ENCODE results near the gene CCT3.
"Not testable (repeated sequence)": the region's sequence is repeated elsewhere in the genome, so short reads cannot be mapped to it uniquely, and the experiment has no call there.

Gene CCT3

DNA sequence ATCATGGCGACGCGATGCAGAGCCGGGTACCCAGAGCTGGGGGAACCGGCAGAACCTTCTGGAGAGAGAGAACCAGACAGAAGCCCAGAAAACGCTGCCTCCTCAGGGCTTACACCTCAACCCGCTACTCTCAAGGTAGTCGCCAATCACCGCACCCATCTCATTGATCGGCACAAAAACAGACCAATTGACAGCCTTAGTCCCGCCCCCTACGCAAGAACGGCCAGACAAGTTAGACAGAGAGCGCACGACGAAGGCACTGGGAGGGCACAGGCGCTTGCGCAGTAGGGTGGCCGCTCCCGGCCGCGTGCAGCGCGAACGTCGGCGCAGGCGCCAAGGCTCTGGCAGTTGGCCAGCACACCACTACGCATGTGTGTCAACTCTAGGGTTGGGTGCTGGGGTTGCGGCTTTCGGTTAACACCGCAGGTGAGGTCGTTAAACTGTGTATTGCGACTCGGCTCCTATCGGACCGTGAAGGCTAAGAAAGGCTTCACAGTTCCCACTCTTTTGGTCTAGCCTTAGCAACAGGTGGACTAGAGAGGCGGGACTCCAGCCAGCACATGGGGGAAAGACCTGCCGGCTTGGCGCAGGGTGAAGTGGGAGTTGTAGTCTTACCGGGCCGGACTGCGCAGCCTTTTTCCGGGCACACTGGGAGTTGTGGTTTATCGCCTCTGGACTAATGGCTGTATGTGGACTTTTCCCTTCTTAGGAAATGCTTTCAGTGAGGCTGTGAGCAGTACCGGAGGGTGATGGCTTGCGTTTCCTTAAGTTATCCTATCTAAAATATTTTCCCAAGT, at the start of gene CCT3, which contains the start of gene TSACC:
Gene CCT3 (minus strand): TSS at position 113 of the 797 bp plus-strand sequence. CDS start 108 bp downstream, at position 5.
Gene TSACC (plus strand): TSS at position 347 of the 797 bp plus-strand sequence. CDS start 1,232 bp downstream, outside the sequence.
- DNase-seq (ENCODE audit: low read depth, low spot score): peak; percentile 99
- H3K27ac ChIP-seq: peak within 1 kb of the TSS; percentile 76

DNA sequence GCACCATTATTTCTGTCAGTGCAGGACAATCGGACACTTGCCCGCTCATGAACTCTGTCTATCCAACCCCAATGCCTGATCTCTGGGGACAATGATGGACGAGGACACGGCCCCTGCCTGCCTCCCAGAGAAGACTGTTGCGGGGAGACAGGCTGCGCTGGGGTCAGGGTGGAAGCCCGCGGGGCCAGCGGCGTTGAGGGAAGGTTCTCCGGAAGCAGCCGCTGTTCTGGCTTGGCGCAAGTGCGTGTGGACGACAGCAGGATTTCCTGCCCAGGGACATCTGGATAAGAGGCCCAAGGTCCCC, 49.7 kb upstream of the CCT3 start:
- H3K27ac ChIP-seq: no peak overlapping the region
- no peak for DNase-seq (ENCODE audit: low read depth, low spot score)

DNA sequence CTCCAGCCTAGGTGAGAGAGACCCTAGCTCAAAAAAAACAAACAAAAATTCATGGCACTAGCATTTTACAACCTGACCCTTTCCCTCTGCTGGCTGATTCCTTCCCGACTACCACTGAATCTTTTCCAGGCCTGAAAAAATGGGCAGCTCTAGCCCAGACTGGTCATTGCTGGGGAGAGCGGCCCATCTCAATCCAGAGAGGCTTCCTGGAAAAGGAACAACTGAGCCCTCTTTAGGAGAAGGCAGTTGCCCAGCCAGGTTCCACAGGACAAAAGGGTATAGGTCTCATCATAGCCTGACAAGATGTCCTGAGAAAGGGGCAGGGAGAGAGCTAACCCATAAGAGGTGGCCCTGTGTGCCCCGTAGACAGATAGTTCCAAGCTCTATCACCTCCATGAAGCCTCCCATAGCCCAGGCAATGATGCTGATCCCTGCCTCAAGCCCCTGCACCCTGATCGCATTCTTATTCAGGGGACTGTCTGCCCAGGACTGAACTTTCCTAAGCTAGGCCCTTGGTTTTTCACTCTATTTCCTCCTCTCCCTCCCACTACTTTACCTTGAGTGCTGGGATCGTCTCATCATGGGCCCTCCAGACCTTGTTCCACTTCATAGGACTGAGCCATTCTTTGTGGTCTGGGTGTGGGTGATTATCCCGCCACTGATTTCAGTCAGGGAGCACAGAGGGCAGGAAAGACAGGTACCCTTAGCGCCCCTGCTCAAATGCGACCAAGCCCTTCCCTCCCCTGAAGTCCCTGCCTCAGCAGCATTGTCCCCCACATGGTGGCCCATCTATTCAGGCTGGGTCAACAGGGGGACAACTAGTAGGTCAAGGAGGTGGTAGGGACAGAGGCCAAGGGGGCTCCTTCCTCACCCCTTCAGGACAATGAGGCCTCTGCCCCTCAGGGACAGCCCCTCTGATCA, 49.1 kb upstream of the CCT3 start:
- no peak for DNase-seq (ENCODE audit: low read depth, low spot score)

DNA sequence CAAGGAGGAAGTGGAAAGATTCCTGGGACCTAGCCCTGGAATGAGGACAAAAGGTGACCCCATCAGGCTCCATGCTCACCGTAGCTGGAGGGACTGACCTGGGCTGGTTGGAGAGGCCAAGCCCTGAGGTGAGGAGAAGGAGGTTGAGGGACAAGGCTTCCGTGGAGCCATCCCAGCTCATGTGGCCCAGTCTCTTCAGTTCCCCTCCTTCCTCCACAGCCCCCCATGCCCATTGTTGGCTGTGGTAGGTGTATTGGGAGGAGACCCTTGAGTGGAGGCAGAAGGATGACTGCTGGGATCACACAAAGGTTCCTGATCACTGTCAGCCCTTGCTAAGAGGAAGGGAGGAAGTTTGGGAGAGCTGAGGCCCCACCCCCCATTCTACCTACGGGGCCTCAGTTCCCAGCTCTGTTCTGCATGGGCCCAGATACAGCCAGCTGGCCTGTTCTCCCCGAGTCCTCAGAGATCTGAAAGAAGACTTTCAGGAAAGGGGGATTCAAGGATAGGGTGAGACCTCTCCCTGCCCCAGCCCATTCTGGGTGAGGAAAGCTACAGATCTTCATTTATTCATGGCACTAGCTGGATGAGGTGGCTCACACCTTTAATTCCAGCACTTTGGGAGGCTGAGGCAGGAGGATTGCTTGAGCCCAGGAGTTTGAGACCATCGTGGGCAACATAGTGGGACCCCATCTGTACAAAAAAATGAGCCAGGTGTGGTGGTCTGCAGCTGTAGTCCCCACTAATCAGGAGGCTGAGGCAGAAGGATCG, 48.2 kb upstream of the CCT3 start:
- no peak for DNase-seq (ENCODE audit: low read depth, low spot score)
- no peak overlapping the region for H3K27ac ChIP-seq

More for the DNA sequence above, 49.1 kb upstream of the CCT3 start:
- no peak overlapping the region for H3K27ac ChIP-seq

DNA sequence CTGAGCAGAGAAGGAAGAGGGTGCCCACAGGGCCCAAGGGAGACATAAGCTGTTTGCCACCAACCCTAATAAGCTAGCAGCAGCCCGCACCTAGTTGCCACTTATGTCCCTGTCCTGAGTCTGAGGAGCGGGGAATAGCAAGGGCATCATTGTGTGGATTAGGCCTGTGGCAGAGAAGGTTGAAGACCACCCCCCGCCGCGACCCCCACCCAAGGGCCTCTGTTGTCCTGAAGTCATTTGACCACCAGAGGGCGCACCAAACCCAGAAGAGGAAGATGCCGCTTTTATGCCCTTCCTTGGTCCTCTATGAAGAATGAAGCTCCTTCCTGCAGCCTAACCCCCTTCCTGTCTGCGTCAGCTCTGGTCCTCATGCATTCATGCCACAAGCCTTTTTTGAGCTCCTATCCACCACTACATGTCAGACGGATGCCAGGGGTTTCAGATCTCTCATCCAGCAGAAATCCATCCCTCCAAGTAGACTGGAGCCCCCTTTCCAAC, 47.5 kb upstream of the CCT3 start:
- H3K27ac ChIP-seq: no peak overlapping the region
- DNase-seq (ENCODE audit: low read depth, low spot score): no peak

DNA sequence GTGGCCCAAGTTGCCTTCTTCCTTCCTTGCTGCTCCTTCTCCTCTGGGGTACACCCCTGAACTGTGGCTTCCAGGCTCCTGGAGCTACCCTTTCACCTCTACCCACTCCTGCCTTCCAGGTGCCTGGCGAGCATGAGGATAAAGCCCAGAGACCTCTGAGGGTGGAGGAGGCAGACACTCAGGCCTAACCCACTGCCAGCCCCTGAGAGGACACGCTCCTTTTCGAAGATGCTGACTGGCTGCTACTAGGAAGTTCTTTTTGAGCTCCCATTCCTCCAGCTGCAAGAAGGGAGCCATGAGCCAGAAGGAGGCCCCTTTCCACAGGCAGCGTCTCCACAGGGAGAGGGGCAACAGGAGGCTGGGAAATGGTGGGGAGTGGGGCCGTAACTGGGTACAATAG, 46.6 kb upstream of the CCT3 start:
- no peak overlapping the region for H3K27ac ChIP-seq
- DNase-seq (ENCODE audit: low read depth, low spot score): no peak

DNA sequence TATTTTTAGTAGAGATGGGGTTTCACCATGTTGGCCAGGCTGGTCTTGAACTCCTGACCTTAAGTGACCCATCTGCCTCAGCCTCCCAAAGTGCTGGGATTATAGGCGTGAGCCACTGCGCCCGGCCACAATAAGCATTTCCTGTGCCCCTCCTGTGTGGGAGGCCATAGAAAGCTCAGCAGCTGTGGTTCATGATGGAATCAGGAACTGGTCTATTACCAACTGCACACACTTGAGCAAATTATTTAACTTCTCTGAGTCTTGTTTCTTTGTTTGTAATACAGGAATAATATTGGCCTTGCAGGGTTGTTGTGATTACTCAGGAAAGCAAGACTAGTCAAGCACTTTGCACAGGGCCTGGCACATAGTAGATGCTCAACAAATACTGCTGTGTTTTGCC, 45.9 kb upstream of the CCT3 start:
- no peak for DNase-seq (ENCODE audit: low read depth, low spot score)
- no peak overlapping the region for H3K27ac ChIP-seq

DNA sequence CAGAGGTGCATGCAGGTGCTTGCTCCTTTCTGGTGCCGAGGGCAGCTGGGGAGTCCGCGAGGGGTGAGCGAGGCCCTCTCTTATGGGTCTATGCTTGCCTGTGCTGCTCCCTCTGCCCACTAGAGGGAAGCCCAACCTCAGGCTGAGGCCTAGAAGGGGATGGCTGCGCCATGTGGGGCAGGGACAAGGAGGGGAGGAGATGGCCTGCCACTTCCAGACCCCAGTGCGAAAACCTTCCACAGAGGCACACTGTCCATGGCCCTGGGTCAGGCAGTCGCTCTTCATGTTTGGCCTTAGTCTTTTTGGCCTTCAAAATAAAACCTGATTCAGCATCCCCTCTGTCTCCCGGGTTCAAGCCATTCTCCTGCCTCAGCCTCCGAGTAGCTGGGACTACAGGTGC, 44.9 kb upstream of the CCT3 start:
- DNase-seq (ENCODE audit: low read depth, low spot score): no peak
- no peak overlapping the region for H3K27ac ChIP-seq

DNA sequence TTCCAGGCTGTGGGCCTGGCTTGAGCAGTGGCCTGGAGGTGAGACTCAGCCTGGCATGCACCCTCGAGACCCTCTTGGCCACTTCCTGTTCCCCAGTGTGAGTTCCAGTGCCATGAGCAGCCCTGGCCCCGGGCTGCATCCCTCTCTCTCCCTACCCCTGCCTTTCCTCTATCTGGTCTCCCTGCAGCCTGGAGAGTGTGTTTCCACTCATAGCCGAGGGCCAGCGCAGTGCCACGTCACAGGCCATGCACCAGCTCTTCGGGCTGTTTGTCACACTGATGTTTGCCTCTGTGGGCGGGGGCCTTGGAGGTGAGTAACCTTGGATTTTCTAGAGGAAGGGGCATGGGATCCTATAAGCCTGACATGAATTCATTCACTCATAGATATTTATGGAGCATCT, 44.5 kb upstream of the CCT3 start:
- H3K27ac ChIP-seq: no peak overlapping the region
- DNase-seq (ENCODE audit: low read depth, low spot score): no peak

DNA sequence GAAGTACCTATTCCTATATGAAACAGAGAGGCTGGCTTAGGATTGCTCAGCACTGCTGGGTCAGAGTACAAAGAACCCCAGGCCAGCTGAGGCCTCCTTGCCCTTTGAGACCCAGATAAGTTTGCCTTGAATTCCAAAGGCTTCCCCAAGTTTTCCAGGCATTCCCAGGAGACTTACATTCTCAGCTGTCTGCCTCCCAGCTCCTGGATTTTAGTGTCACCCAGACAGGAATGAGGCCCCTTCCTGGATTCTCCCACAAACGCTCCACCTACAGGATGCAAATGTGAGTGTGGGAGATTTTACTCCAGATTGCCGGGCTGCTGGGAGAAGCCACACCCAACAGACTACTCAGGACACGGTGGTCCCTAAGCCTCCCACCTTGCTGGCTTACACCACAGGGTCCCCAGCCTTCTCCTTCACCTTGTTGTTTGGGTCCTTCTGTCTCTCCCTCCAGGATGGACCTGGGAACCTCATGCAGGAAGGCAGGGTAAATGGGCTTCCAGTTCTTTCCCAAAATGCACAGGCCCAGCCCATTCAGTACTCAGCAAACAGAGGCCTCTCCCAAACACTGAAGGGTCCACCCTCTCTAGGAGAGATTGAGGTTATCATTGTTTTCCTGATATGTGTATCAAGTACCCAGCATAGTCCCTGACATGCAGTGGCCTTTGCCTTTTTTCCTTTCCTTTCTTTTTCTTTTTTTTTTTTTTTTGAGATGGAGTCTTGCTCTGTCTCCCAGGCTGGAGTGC, 41.5 kb upstream of the CCT3 start:
- no peak overlapping the region for H3K27ac ChIP-seq
- no peak for DNase-seq (ENCODE audit: low read depth, low spot score)

DNA sequence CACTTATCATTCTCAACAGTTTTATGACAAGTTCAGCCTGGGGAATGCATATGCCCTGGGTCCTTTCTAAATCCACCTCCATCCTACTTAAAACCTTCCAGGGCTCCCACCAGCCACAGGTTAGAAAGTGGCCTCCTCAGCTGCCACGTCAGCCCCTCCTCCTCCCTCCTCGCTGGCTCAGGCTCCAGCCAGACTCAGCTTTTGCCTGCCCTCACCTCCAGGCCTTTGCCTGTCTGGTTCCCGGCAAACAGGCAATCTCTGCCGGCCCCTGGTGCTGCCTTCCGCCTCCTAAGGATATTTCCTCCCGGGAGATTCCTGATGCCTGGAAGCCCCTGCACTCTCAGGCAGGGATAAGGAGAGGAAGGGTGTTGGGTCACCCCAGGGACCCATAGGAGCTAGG, 40.5 kb upstream of the CCT3 start:
- no peak for DNase-seq (ENCODE audit: low read depth, low spot score)
- H3K27ac ChIP-seq: no peak overlapping the region

DNA sequence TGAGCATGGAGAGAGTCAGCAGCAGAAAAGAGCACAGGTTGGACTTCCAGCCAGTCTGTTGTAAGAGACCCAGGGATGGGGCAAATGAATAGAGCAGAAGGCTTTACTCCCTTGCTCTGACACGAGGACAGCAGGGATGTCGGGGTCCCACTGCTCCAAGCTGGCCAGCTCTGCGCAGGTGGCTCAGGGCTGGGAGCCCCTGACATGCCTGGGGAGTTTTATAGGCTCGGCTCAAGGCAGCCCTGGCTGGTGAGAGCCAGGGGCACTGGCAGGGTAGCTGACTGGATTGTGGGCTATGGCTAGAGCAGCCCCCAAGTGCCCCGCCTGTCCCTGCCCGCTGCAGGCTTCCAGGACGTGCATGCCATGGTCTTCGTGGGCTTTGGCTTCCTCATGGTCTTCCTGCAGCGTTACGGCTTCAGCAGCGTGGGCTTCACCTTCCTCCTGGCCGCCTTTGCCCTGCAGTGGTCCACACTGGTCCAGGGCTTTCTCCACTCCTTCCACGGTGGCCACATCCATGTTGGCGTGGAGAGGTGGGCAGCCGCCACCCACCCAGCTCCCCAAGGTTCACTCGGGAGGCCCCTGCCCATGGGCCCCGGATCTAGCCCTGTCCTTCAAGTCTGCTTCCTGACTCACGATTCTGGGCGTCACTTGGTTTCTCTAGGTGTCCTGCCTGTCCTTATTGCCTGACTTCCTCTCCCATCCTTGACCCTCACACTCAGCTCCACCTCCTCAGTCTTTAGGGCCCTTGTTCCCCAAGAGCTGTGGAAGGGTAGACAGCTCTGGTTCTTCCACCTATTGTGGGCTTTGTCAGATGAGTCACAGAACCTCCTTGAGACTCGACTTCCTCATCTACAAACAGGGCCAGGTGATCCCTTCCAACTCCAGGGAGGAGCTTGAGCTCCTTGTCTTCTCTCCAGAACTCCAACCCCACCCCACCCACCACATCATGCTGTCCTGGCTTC, 39.1 kb upstream of the CCT3 start:
- DNase-seq (ENCODE audit: low read depth, low spot score): no peak
- no peak overlapping the region for H3K27ac ChIP-seq

DNA sequence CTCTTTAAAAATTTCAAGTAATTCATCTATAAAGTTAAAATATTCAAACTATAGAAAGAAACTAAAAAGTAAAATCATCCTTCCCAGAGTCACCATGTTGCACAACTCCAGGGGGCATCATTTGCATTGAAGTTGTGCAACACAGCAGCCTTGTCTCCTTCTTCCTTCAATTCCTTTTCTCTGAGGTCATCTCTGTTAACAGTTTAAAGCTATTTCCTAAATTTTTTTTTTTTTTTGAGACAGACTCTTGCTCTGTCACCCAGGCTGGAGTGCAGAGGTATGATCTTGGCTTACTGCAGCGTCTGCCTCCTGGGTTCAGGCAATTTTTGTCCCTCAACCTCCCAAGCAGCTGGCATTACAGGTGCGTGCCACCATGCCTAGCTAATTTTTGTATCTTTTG, 38.1 kb upstream of the CCT3 start:
- no peak for DNase-seq (ENCODE audit: low read depth, low spot score)
- H3K27ac ChIP-seq: no peak overlapping the region

DNA sequence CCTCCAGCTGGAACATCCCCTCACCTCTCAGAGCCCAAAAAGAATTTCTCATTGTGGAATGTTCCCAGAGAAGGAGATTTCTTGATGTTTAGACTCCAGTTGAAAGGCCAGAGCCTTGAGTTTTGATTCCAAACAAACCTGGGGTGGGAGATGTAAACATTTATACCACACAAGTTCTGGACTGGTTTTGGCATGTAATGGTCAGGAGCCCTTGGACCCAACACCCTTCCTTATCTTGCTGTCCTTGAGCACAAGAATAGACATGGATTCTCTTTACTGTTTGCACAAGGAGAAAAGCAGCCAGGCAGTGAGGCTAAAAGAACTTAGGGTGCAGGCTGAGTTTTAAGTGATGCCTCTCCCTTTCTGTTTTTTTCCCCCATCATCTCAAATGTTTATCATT, 35.5 kb upstream of the CCT3 start:
- no peak overlapping the region for H3K27ac ChIP-seq
- no peak for DNase-seq (ENCODE audit: low read depth, low spot score)

DNA sequence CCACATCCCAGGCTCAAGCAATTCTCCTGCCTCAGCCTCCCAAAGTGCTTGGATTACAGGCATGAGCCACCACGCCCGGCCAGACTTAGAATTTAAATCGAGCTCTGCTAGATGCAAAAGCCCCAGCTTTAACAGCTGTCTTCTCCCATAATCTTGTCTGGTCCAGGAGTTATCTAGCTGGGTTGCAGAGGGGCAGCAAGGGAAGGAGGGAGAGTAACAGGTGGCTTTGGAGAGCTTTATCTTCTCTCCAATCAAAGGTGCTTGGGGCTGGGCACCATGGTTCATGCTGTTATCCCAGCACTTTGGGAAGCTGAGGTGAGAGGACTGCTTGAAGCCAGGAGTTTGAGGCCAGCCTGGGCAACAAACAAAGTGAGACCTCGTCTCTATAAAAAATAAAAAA, 34.8 kb upstream of the CCT3 start:
- H3K27ac ChIP-seq: no peak overlapping the region
- DNase-seq (ENCODE audit: low read depth, low spot score): no peak

DNA sequence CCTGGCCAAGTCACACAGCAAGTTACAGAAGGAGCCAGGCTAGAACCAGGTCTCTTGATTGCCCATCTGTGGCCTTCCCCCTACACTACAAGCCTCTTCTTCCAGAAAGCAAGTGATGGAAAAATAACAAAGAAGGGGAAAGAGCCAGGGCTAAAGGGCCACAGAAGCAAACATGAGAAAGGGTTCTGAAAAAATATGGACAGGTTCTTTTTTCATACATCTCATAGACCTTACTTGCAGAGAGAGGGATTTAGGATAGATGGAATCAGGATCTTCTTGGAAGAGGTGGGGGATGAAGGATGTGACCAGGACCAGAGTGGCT, 34.1 kb upstream of the CCT3 start:
- H3K27ac ChIP-seq: no peak overlapping the region
- no peak for DNase-seq (ENCODE audit: low read depth, low spot score)

DNA sequence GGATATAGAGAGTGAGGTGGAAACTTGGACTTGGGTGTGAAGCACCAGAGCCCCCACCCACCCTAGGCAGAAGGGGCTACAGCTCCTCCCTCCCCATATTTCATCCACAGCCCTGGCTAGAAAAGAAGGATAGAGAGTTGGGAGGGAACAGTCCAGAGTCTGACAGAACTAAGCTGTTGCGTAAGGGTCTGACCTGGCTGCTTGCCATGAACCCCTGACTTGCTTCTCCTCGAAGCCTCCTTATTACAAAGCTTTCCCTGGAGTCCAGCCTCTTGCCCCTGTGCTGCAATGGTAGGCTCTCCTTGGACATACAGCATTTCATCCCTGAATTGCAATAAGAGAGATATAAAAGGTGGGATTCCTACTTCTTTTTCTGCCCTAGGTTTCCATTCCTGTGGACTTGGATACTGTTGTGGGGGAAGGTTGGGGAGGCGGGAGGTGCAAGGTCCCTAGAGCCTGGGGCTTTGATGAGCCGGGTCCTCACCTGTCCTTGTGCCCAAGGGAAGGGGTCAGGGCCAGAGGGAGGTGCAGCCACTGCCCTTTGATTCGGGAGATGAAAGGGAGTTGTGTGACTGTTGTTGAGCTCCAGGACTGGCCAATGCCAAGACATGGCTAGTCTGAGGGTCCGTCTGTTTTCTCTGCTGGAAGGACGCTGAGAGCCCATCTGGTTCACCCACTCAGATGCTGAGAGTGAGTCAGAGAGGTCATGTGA, 33.6 kb upstream of the CCT3 start:
- H3K27ac ChIP-seq: no peak overlapping the region
- DNase-seq (ENCODE audit: low read depth, low spot score): no peak

DNA sequence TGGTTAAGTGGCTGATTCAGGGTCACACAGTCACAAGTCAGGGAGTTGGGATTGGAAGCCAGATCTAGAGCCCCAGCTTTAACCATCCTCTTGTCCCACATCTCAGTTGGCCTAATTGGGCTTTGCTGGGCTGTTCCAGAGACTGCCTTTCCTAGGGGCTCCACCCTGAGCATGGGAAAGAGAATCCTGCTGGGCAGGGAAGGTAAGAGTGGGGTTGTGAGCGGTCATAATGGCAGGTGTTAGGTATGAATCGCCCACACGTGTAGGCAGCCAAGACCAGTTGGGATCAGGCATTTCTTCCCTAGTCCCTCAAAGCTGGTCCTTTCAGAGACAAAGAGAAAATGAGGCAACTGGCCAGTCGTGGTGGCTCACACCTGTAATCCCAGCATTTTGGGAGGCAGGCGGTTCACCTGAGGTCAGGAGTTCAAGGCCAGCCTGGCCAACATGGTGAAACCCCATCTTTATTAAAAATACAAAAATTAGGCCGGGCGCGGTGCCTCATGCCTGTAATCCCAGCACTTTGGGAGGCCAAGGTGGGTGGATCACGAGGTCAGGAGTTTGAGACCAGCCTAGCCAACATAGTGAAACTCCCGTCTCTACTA, 31.7 kb upstream of the CCT3 start:
- not testable (repeated sequence) for DNase-seq (ENCODE audit: low read depth, low spot score); H3K27ac ChIP-seq
